K562 (cell line): ENCODE data around the gene PSMD13. TPM values are rescaled to one million over a fixed set of nuclear protein-coding genes. Genes with fewer than 3 reads are reported as not detected.
A peak's percentile ranks its signal among the peaks of the same experiment; 100 is the strongest.

ENCODE experiments used
- CTCF ChIP-seq, 3 experiments: IDR thresholded peaks in 2 of 3; conservative IDR thresholded peaks in 1 of 3; 2 replicates each; pipeline ENCODE4 v1.5.1; 2011 to 2012; ENCODE audit warnings: low read length in 3 of 3, mild to moderate bottlenecking in 3 of 3, control low read depth in 2 of 3, improper control_type of control experiment in 1 of 3, inconsistent platforms in 1 of 3, low read depth in 1 of 3, mixed read lengths in 1 of 3, moderate library complexity in 1 of 3; ENCODE audit not compliant: insufficient read depth in 2 of 3
- HMG20A ChIP-seq: fragments of 450-650 bp; formaldehyde crosslinking; conservative IDR thresholded peaks from 2 replicates; pipeline ENCODE4 v1.4.0; 2020; ENCODE audit warnings: mild to moderate bottlenecking, mixed read lengths
- MGA ChIP-seq: fragments of 450-650 bp; IDR thresholded peaks from 2 replicates; pipeline ENCODE4 v1.6.1; 2016; ENCODE audit warnings: mild to moderate bottlenecking, moderate library complexity
- MXI1 ChIP-seq: IDR thresholded peaks from 2 replicates; pipeline ENCODE4 v1.6.1; 2011; ENCODE audit warnings: low read depth, mild to moderate bottlenecking, improper control_type of control experiment, low read length
- NR2C1 ChIP-seq, 2 experiments: fragments of 450-650 bp; IDR thresholded peaks; 2 replicates each; pipeline ENCODE4 v1.6.1; 2017; ENCODE audit warnings: mild to moderate bottlenecking in 2 of 2, antibody characterized with exemption in 1 of 2, inconsistent platforms in 1 of 2, missing compliant biosample characterization in 1 of 2, missing genetic modification characterization in 1 of 2
- PRPF4 ChIP-seq: fragments of 200-400 bp; formaldehyde crosslinking; IDR thresholded peaks from one replicate; pipeline ENCODE4 v1.6.1; 2017; ENCODE audit warnings: low read length, low read depth, mild to moderate bottlenecking; ENCODE audit not compliant: insufficient read depth, poor library complexity, severe bottlenecking
- SETDB1 ChIP-seq: IDR thresholded peaks from one replicate; pipeline ENCODE4 v1.6.1; 2012; ENCODE audit warnings: low read length, control low read depth, inconsistent platforms
- SOX6 ChIP-seq: fragments of 450-650 bp; IDR thresholded peaks from 2 replicates; pipeline ENCODE4 v1.6.1; 2014; ENCODE audit warnings: mild to moderate bottlenecking
- ZNF224 ChIP-seq: sonication (generic); formaldehyde crosslinking; IDR thresholded peaks from 2 replicates; pipeline ENCODE4 v1.8.0; 2022; ENCODE audit warnings: mild to moderate bottlenecking, missing genetic modification reagents
- ZNF780A ChIP-seq: fragments of 250-450 bp; sonication (Bioruptor Pico); IDR thresholded peaks from 2 replicates; pipeline ENCODE4 v1.5.0; 2021; ENCODE audit warnings: mild to moderate bottlenecking
- polyA plus RNA-seq, 8 experiments: library from polyadenylated mRNA; depleted of rRNA in 4 of 8; stranded (reverse) in 5 of 8; unstranded in 3 of 8; fragments of >200 nt; fragmentation: Nextera tagmentation in 2 of 8; fragmentation: Illumina TruSeq in 1 of 8; extraction: Ambion mirVana in 2 of 8; extraction: Trizol in 1 of 8; gene quantifications; 2 replicates each; pipeline versions ENCODE4 v1.2.1 to v1.2.3, GENCODE V29; 2011 to 2014; ENCODE audit warnings: inconsistent platforms in 1 of 8, missing spikeins in 1 of 8
- total RNA-seq, 7 experiments: library from RNA; depleted of rRNA in 6 of 7; stranded (reverse); fragments of >200 nt in 6 of 7; fragmentation: Illumina TruSeq in 2 of 7; extraction: Trizol in 2 of 7; gene quantifications; 2 replicates each; pipeline versions ENCODE4 v1.2.1 to v1.2.3, GENCODE V29; 2011 to 2021; ENCODE audit warnings: low replicate concordance in 1 of 7
- TF ChIP-seq, protein P1 (sequence below), 2 experiments: fragments of 450-650 bp; IDR thresholded peaks; 2 replicates each; pipeline ENCODE4 v1.6.1; 2016

PSMD13 gene
- total and polyA plus RNA-seq, 9 of the 15 experiments (the other 6 are each of a cell fraction or from before 2014, with no cell fraction given) = 185 to 383 (median 267) TPM

DNA sequence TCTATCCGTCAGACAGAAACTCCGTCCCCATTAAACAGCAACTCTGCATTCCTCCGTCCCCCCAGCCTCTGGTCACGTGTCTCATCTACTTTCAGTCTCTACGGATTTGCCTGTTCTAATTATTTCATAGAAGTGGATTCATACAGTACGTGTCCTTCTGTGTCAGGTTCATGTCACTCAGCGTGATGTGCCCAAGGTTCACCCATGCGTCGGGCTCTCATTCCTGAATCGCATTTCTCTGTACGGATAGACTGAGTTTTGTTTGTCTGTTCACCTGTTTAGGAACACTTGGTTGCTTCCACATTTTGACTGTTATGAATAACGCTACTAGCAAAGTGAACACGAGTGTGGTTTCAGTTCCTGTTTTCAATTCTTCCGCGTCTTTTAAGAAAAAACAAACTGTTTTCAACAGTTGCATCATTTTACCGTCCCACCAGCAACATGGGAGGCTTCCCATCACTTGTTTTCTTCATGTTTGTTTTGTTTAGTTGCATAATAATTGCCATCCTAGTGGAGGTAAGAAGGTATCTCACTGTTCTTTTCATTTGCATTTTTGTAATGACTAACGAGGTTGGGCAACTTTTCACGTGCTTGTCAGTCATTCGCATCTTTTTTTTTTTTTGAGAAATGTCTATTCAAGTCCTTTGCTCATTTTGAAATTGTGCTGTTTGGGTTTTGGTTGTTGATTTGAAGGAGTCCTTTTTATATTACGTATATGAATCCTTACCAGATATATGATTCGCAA, 32.5 kb downstream of the PSMD13 start (continued):
- TF ChIP-seq NR2C1 (IDR thresholded peaks at IDR 0.05) = no peak
- no peak for TF ChIP-seq NR2C1 (tag; IDR thresholded peaks at IDR 0.05)
- TF ChIP-seq ZNF780A (CRISPR knock-in tag) = no peak
- 0 out of 6 replicates have a peak, but pooled peaks of 1 of the 3 experiments have one; percentile 4 for TF ChIP-seq CTCF (IDR thresholded peaks at IDR 0.05 in 2 of 3, conservative IDR thresholded peaks at IDR 0.05 in 1 of 3; ENCODE audit: insufficient read depth in 2 of 3, low read depth in 1 of 3, low read length in 3 of 3)
- TF ChIP-seq MXI1 = 0 out of 2 replicates have a peak, but pooled peaks have one; percentile 14
- TF ChIP-seq, protein P1, sequence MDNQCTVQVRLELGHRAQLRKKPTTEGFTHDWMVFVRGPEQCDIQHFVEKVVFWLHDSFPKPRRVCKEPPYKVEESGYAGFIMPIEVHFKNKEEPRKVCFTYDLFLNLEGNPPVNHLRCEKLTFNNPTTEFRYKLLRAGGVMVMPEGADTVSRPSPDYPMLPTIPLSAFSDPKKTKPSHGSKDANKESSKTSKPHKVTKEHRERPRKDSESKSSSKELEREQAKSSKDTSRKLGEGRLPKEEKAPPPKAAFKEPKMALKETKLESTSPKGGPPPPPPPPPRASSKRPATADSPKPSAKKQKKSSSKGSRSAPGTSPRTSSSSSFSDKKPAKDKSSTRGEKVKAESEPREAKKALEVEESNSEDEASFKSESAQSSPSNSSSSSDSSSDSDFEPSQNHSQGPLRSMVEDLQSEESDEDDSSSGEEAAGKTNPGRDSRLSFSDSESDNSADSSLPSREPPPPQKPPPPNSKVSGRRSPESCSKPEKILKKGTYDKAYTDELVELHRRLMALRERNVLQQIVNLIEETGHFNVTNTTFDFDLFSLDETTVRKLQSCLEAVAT (IDR thresholded peaks at IDR 0.05) = peak; percentile 12 to 15; a peak in 1 of 4 replicates
- TF ChIP-seq SETDB1 = no peak
- peak; percentile 51 for TF ChIP-seq MGA
- TF ChIP-seq PRPF4 = no peak
- TF ChIP-seq HMG20A (CRISPR knock-in tag) = no peak
- peak; percentile 88 for TF ChIP-seq SOX6
- TF ChIP-seq ZNF224 = no peak
